H9 (cell line): ENCODE data around the gene HEBP2. TPM values are rescaled to one million over a fixed set of nuclear protein-coding genes. Genes with fewer than 3 reads are reported as not detected.

Source experiments
- DNase-seq: peaks from one replicate; pipeline ENCODE4 v3.0.0-alpha.2; 2017
- H2AFZ ChIP-seq: one replicate; pipeline ENCODE4 v1.6.1; 2013; ENCODE audit warnings: mild to moderate bottlenecking, low read length, control low read depth, moderate library complexity
- H2AK5ac ChIP-seq: 2 replicates; pipeline ENCODE4 v1.6.1; 2013; ENCODE audit warnings: low read length, control low read depth, mixed read lengths; ENCODE audit not compliant: insufficient read length
- H2BK120ac ChIP-seq: one replicate; pipeline ENCODE4 v1.6.1; 2013; ENCODE audit warnings: low read depth, mild to moderate bottlenecking, low read length, control low read depth, inconsistent platforms; ENCODE audit not compliant: poor library complexity, severe bottlenecking
- H2BK12ac ChIP-seq: 2 replicates; pipeline ENCODE4 v1.6.1; 2013; ENCODE audit warnings: low read length, control low read depth, mixed read lengths, low read depth; ENCODE audit not compliant: insufficient read length
- H2BK15ac ChIP-seq: 2 replicates; pipeline ENCODE4 v1.6.1; 2013; ENCODE audit warnings: low read depth, low read length, control low read depth
- H2BK20ac ChIP-seq: one replicate; pipeline ENCODE4 v1.6.1; 2013; ENCODE audit warnings: low read depth, mild to moderate bottlenecking, low read length, control low read depth, inconsistent platforms; ENCODE audit not compliant: poor library complexity, severe bottlenecking
- H2BK5ac ChIP-seq: 2 replicates; pipeline ENCODE4 v1.6.1; 2013; ENCODE audit warnings: low read length, control low read depth, mixed read lengths; ENCODE audit not compliant: insufficient read length
- H3K14ac ChIP-seq: 2 replicates; pipeline ENCODE4 v1.6.1; 2013; ENCODE audit warnings: low read length, control low read depth; ENCODE audit not compliant: insufficient read depth
- H3K18ac ChIP-seq: 2 replicates; pipeline ENCODE4 v1.6.1; 2013; ENCODE audit warnings: low read depth, mild to moderate bottlenecking, mixed read lengths, low read length, control low read depth; ENCODE audit not compliant: insufficient read length
- H3K23ac ChIP-seq: 2 replicates; pipeline ENCODE4 v1.6.1; 2013; ENCODE audit warnings: low read length, control low read depth, mixed read lengths, low read depth; ENCODE audit not compliant: insufficient read length
- H3K23me2 ChIP-seq: 2 replicates; pipeline ENCODE4 v1.6.1; 2013; ENCODE audit warnings: low read depth, mild to moderate bottlenecking, mixed read lengths, low read length, control low read depth; ENCODE audit not compliant: insufficient read length, poor library complexity, severe bottlenecking
- H3K27ac ChIP-seq: 2 replicates; pipeline ENCODE4 v1.5.1; 2013; ENCODE audit warnings: low read length, control low read depth, mixed read lengths, low read depth; ENCODE audit not compliant: insufficient read length
- H3K27me3 ChIP-seq: 2 replicates; pipeline ENCODE4 v1.6.1; 2013; ENCODE audit warnings: low read length, control low read depth, inconsistent platforms; ENCODE audit not compliant: insufficient read depth
- H3K4ac ChIP-seq: 2 replicates; pipeline ENCODE4 v1.6.1; 2013; ENCODE audit warnings: low read depth, mild to moderate bottlenecking, control low read depth, inconsistent platforms, low read length, moderate library complexity
- H3K4me1 ChIP-seq: 2 replicates; pipeline ENCODE4 v1.6.1; 2013; ENCODE audit warnings: low read length, control low read depth, inconsistent platforms; ENCODE audit not compliant: insufficient read depth
- H3K4me2 ChIP-seq: 2 replicates; pipeline ENCODE4 v1.6.1; 2013; ENCODE audit warnings: low read length, control low read depth, mixed read lengths; ENCODE audit not compliant: insufficient read length, insufficient read depth
- H3K56ac ChIP-seq: 2 replicates; pipeline ENCODE4 v1.6.1; 2013; ENCODE audit warnings: low read depth, mild to moderate bottlenecking, mixed read lengths, low read length, control low read depth; ENCODE audit not compliant: insufficient read length
- H3K79me1 ChIP-seq: 2 replicates; pipeline ENCODE4 v1.6.1; 2013; ENCODE audit warnings: low read depth, mild to moderate bottlenecking, moderate library complexity, low read length, control low read depth, inconsistent platforms; ENCODE audit not compliant: insufficient read depth, poor library complexity, severe bottlenecking
- H3K79me2 ChIP-seq: 2 replicates; pipeline ENCODE4 v1.6.1; 2013; ENCODE audit warnings: low read length, control low read depth, inconsistent platforms; ENCODE audit not compliant: insufficient read depth
- H3K9ac ChIP-seq: 2 replicates; pipeline ENCODE4 v1.6.1; 2013; ENCODE audit warnings: low read length, control low read depth, mixed read lengths; ENCODE audit not compliant: insufficient read length; ENCODE audit errors: extremely low read depth
- H3K9me3 ChIP-seq: one replicate; pipeline ENCODE4 v1.6.1; 2013; ENCODE audit warnings: low read depth, low read length, inconsistent platforms; ENCODE audit not compliant: control insufficient read depth
- H3T11ph ChIP-seq: one replicate; pipeline ENCODE4 v1.6.1; 2013; ENCODE audit warnings: mild to moderate bottlenecking, low read length, control low read depth, inconsistent platforms
- H4K20me1 ChIP-seq: one replicate; pipeline ENCODE4 v1.6.1; 2013; ENCODE audit not compliant: control insufficient read depth, insufficient read length, insufficient read depth
- H4K5ac ChIP-seq: 2 replicates; pipeline ENCODE4 v1.6.1; 2013; ENCODE audit warnings: low read depth, mild to moderate bottlenecking, mixed read lengths, low read length, control low read depth; ENCODE audit not compliant: insufficient read length
- H4K8ac ChIP-seq: replicated peaks from 2 replicates; pipeline ENCODE4 v1.6.1; 2013; ENCODE audit warnings: low read length, control low read depth, mixed read lengths, low read depth; ENCODE audit not compliant: insufficient read length
- H4K91ac ChIP-seq: 2 replicates; pipeline ENCODE4 v1.6.1; 2013; ENCODE audit warnings: low read depth, mild to moderate bottlenecking, moderate library complexity, mixed read lengths, low read length, control low read depth; ENCODE audit not compliant: insufficient read length
- H3K27ac Mint-ChIP-seq, 3 experiments: 2 replicates in 2 of 3; 3 replicates in 1 of 3; pipeline ENCODE4 v1.8.0; 2020 to 2021; ENCODE audit warnings: mixed read lengths in 3 of 3, mild to moderate bottlenecking in 1 of 3, moderate library complexity in 1 of 3
- H3K27me3 Mint-ChIP-seq: 2 replicates; pipeline ENCODE4 v1.8.0; 2021; ENCODE audit warnings: low read depth, mild to moderate bottlenecking, moderate library complexity, mixed read lengths
- H3K36me3 Mint-ChIP-seq, 3 experiments: 2 replicates in 2 of 3; 3 replicates in 1 of 3; pipeline ENCODE4 v1.8.0; 2020 to 2021; ENCODE audit warnings: low read depth in 3 of 3, mixed read lengths in 3 of 3; ENCODE audit not compliant: insufficient read depth in 1 of 3
- H3K4me1 Mint-ChIP-seq, 2 experiments: 2 replicates each; pipeline ENCODE4 v1.8.0; 2020; ENCODE audit warnings: mixed read lengths in 2 of 2
- H3K4me3 Mint-ChIP-seq, 2 experiments: 2 replicates in 1 of 2; 3 replicates in 1 of 2; pipeline ENCODE4 v1.8.0; 2020 to 2021; ENCODE audit warnings: mild to moderate bottlenecking in 2 of 2, mixed read lengths in 2 of 2, moderate library complexity in 1 of 2
- H3K9me3 Mint-ChIP-seq, 2 experiments: 2 replicates in 1 of 2; 3 replicates in 1 of 2; pipeline ENCODE4 v1.8.0; 2020; ENCODE audit warnings: mild to moderate bottlenecking in 2 of 2, mixed read lengths in 2 of 2, moderate library complexity in 1 of 2
- CTCF ChIP-seq: fragments of 200-600 bp; sonication (generic); conservative IDR thresholded peaks from 3 replicates; pipeline ENCODE4 v1.8.0; 2021; ENCODE audit warnings: antibody characterized with exemption, mild to moderate bottlenecking
- WGBS: extraction: QIAGEN DNeasy Blood & Tissue Kit; methylation state at CpG from one replicate; pipeline ENCODE4 v1.1.7; 2013; ENCODE audit warnings: missing lambda C conversion rate, low lambda C conversion rate, mixed read lengths; ENCODE audit not compliant: insufficient read length; ENCODE audit errors: extremely low coverage; 5-methylcytosine and 5-hydroxymethylcytosine counted together
- total RNA-seq: library from RNA; stranded (reverse); gene quantifications from 2 replicates; pipeline ENCODE4 v1.2.1, GENCODE V29; 2021

HEBP2 gene
- total RNA-seq, 1 experiment from 2014 or later = 57.8 TPM

- Mint-ChIP-seq H3K27ac (no peak overlapping the region), H3K9me3 (no peaks in the 10 kb centered on the region), H3K4me3 (no peak overlapping the region), H3K27me3 (no peaks in the 10 kb centered on the region), H3K4me1 (no peaks in the 10 kb centered on the region), H3K36me3 (no peaks in the 10 kb centered on the region; a peak in 4 of 7 replicates)
- no peak overlapping the region for H2BK15ac ChIP-seq
- no peaks in the 10 kb centered on the region for H3K4me1 ChIP-seq
- no peak overlapping the region for H3T11ph ChIP-seq
- H3K79me2 ChIP-seq = no peaks in the 10 kb centered on the region
- no peak overlapping the region for H3K56ac ChIP-seq
- no peak overlapping the region; the same call in 1 of the 2 replicates for H3K14ac ChIP-seq
- no peak overlapping the region for H2BK20ac ChIP-seq
- H4K91ac ChIP-seq = no peak overlapping the region
- H2BK12ac ChIP-seq = no peak overlapping the region
- H2BK5ac ChIP-seq = no peak overlapping the region
- H2BK120ac ChIP-seq = no peak overlapping the region
- no peaks in the 10 kb centered on the region for H3K23me2 ChIP-seq
- H4K5ac ChIP-seq = no peak overlapping the region
- H3K4ac ChIP-seq = no peak overlapping the region
- no peak overlapping the region for H3K23ac ChIP-seq
- TF ChIP-seq CTCF = no peak
- no peak overlapping the region for H3K9ac ChIP-seq
- no peak overlapping the region for H3K27ac ChIP-seq
- no peak for DNase-seq
- H3K79me1 ChIP-seq = no peaks in the 10 kb centered on the region
- no peak overlapping the region for H3K18ac ChIP-seq
- H3K9me3 ChIP-seq = no peaks in the 10 kb centered on the region
- no peak overlapping the region for H2AK5ac ChIP-seq
- H3K4me2 ChIP-seq = no peak overlapping the region
- no CpG with 5 or more reads among the region's 3 CpGs for WGBS
- no peaks in the 10 kb centered on the region for H3K27me3 ChIP-seq
- no peak overlapping the region for H4K8ac ChIP-seq
- no peak overlapping the region for H2AFZ ChIP-seq
- no peaks in the 10 kb centered on the region for H4K20me1 ChIP-seq
Observed at GRCh38 chr6:138440296-138440695, 36.3 kb downstream of the HEBP2 start.
